Astrocyte (in vitro differentiated cells and primary cell): ENCODE results near the gene TUBE1.

ENCODE experiments used
- EZH2 ChIP-seq: IDR thresholded peaks from 2 replicates; pipeline ENCODE4 v1.6.1; 2012; ENCODE audit warnings: mild to moderate bottlenecking, low read length, inconsistent platforms; ENCODE audit not compliant: insufficient read depth
- TF ChIP-seq, protein P1 (sequence below): IDR thresholded peaks from 2 replicates; pipeline ENCODE4 v1.5.1; 2011; ENCODE audit warnings: low read depth, mild to moderate bottlenecking, inconsistent platforms, low read length, moderate library complexity; ENCODE audit not compliant: insufficient read depth

- TF ChIP-seq, protein P1, sequence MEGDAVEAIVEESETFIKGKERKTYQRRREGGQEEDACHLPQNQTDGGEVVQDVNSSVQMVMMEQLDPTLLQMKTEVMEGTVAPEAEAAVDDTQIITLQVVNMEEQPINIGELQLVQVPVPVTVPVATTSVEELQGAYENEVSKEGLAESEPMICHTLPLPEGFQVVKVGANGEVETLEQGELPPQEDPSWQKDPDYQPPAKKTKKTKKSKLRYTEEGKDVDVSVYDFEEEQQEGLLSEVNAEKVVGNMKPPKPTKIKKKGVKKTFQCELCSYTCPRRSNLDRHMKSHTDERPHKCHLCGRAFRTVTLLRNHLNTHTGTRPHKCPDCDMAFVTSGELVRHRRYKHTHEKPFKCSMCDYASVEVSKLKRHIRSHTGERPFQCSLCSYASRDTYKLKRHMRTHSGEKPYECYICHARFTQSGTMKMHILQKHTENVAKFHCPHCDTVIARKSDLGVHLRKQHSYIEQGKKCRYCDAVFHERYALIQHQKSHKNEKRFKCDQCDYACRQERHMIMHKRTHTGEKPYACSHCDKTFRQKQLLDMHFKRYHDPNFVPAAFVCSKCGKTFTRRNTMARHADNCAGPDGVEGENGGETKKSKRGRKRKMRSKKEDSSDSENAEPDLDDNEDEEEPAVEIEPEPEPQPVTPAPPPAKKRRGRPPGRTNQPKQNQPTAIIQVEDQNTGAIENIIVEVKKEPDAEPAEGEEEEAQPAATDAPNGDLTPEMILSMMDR = no peak
- no peak for TF ChIP-seq EZH2
These were observed 53.3 kb downstream of the TUBE1 start for GRCh38 chr6:112033791-112034615.
